Liver (tissue), 3 donors: ENCODE measurements around the gene SRCAP.

Source experiments
- HNF4G ChIP-seq: IDR thresholded peaks from 2 replicates; pipeline ENCODE4 v1.6.1; 2016; ENCODE audit warnings: antibody characterized with exemption
- JUND ChIP-seq, 2 donors: IDR thresholded peaks; 2 replicates each; pipeline ENCODE4 v1.6.1; 2016; ENCODE audit warnings: antibody characterized with exemption in 2 of 2
- RAD21 ChIP-seq, 2 donors: IDR thresholded peaks; 2 replicates each; pipeline ENCODE4 v1.6.1; 2016; ENCODE audit warnings: antibody characterized with exemption in 2 of 2, mild to moderate bottlenecking in 2 of 2
- RXRA ChIP-seq, 2 donors: IDR thresholded peaks; 2 replicates each; pipeline ENCODE4 v1.6.1; 2017 to 2018; ENCODE audit warnings: antibody characterized with exemption in 2 of 2, mild to moderate bottlenecking in 1 of 2
- SP1 ChIP-seq: IDR thresholded peaks from 2 replicates; pipeline ENCODE4 v1.6.1; 2018; ENCODE audit warnings: antibody characterized with exemption, mild to moderate bottlenecking
- TAF1 ChIP-seq: conservative IDR thresholded peaks from 2 replicates; pipeline ENCODE4 v1.6.1; 2016; ENCODE audit warnings: antibody characterized with exemption, mild to moderate bottlenecking
- YY1 ChIP-seq: IDR thresholded peaks from 2 replicates; pipeline ENCODE4 v1.6.1; 2016; ENCODE audit warnings: antibody characterized with exemption, mild to moderate bottlenecking
- ZBTB33 ChIP-seq: IDR thresholded peaks from 2 replicates; pipeline ENCODE4 v1.6.1; 2016; ENCODE audit warnings: antibody characterized with exemption
- TF ChIP-seq, protein P1 (sequence below): fragments of 150-350 bp; IDR thresholded peaks from 2 replicates; pipeline ENCODE4 v1.5.1; 2017; ENCODE audit warnings: improper control_type of control experiment, low read depth, low read length; ENCODE audit not compliant: missing input control
- TF ChIP-seq, protein P2 (sequence below): IDR thresholded peaks from 2 replicates; pipeline ENCODE4 v1.6.1; 2016; ENCODE audit warnings: antibody characterized with exemption
- TF ChIP-seq, protein P3 (sequence below): IDR thresholded peaks from 2 replicates; pipeline ENCODE4 v1.6.1; 2016; ENCODE audit warnings: antibody characterized with exemption, mild to moderate bottlenecking
- donor health status: healthy.
- donor health status: healthy.

DNA sequence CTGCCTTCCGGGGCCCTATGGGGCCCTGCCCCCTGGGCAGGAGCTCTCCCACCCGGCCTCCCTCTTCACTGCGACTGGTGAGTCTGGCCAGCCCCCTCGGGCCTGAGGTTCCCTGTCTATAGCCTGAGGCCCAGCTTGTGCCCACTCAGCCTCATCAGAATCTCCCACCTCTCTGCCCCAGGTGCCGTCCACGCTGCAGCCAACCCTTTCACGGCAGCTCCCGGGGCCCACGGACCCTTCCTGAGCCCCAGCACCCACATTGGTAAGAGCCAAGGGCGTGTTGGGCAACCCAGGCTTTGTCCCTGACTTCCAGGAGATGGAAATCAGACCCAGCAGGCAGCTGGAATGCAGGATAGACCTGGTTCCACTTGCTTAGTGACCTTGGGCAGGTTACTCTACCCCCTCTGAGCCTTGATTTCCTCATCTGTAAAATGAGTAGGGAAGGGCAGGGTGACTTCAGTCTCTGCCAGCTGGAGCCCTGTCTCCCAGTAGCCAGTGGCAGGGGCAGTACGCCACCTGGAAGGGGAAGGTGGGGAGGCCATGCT lies 31.5 kb upstream of the SRCAP start:
- TF ChIP-seq, protein P1, sequence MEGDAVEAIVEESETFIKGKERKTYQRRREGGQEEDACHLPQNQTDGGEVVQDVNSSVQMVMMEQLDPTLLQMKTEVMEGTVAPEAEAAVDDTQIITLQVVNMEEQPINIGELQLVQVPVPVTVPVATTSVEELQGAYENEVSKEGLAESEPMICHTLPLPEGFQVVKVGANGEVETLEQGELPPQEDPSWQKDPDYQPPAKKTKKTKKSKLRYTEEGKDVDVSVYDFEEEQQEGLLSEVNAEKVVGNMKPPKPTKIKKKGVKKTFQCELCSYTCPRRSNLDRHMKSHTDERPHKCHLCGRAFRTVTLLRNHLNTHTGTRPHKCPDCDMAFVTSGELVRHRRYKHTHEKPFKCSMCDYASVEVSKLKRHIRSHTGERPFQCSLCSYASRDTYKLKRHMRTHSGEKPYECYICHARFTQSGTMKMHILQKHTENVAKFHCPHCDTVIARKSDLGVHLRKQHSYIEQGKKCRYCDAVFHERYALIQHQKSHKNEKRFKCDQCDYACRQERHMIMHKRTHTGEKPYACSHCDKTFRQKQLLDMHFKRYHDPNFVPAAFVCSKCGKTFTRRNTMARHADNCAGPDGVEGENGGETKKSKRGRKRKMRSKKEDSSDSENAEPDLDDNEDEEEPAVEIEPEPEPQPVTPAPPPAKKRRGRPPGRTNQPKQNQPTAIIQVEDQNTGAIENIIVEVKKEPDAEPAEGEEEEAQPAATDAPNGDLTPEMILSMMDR = no peak
- TF ChIP-seq YY1 (no peak), JUND (IDR thresholded peaks at IDR 0.05) (no peak), TAF1 (no peak), RAD21 (IDR thresholded peaks at IDR 0.05) (no peak), HNF4G (no peak), SP1 (no peak), RXRA (IDR thresholded peaks at IDR 0.05) (no peak), ZBTB33 (no peak)
- TF ChIP-seq, protein P2, sequence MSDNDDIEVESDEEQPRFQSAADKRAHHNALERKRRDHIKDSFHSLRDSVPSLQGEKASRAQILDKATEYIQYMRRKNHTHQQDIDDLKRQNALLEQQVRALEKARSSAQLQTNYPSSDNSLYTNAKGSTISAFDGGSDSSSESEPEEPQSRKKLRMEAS = no peak
- TF ChIP-seq, protein P3, sequence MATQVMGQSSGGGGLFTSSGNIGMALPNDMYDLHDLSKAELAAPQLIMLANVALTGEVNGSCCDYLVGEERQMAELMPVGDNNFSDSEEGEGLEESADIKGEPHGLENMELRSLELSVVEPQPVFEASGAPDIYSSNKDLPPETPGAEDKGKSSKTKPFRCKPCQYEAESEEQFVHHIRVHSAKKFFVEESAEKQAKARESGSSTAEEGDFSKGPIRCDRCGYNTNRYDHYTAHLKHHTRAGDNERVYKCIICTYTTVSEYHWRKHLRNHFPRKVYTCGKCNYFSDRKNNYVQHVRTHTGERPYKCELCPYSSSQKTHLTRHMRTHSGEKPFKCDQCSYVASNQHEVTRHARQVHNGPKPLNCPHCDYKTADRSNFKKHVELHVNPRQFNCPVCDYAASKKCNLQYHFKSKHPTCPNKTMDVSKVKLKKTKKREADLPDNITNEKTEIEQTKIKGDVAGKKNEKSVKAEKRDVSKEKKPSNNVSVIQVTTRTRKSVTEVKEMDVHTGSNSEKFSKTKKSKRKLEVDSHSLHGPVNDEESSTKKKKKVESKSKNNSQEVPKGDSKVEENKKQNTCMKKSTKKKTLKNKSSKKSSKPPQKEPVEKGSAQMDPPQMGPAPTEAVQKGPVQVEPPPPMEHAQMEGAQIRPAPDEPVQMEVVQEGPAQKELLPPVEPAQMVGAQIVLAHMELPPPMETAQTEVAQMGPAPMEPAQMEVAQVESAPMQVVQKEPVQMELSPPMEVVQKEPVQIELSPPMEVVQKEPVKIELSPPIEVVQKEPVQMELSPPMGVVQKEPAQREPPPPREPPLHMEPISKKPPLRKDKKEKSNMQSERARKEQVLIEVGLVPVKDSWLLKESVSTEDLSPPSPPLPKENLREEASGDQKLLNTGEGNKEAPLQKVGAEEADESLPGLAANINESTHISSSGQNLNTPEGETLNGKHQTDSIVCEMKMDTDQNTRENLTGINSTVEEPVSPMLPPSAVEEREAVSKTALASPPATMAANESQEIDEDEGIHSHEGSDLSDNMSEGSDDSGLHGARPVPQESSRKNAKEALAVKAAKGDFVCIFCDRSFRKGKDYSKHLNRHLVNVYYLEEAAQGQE = no peak
